Activated naive CD4-positive, alpha-beta T cell treated with Interleukin-2 at 50 U/mL for 16 hours (primary cell): ENCODE measurements around the gene IDI1.
"Not testable (repeated sequence)": the region's sequence is repeated elsewhere in the genome, so short reads cannot be mapped to it uniquely, and the experiment has no call there.

Experiments used
- DNase-seq: peaks from one replicate; pipeline ENCODE4 v3.0.0-alpha.2; 2020

Gene IDI1

DNA sequence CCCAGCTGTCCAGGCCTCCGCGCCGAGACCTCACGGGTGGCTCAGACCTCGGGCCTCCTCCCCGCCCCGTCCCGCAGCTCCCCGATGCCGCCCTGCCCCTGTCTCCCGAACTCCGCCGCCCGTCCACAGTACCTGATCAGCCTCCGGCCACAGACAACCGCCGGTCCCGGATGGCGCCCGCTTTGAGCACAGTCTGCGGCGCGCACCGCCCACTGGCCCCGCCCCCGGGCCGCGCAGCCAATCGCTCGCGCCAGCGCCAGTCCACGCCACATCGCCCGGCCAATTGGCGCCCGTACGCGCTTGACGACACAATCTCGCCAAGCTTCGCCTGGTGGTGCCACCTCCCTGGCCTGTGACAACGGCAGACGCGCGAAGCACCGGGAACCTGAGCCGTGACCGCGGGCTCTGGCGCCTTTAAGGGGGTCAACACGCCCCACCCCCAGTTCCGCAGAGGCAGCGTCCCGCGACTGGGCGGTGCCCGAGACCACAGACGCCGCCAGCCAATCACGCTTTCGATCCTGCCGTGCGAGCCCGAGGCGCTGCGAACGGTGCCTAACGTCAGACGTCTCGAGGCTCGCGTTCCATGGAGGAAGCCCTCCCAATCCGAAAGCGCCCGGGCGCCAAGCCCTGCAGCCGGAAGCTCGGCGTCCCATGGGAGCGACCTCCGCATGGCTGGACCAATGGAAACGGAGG, at the start of gene IDI1:
Gene IDI1 (minus strand): TSS at position 388 of the 693 bp plus-strand sequence. CDS start 116 bp downstream, at position 272.
- peak; percentile 96 for DNase-seq

GRCh38 chr10:1097436-1097835, 48.5 kb upstream of the IDI1 start:
- DNase-seq, result no peak

- DNase-seq, result no peak
These were observed 47.5 kb upstream of the IDI1 start for GRCh38 chr10:1096287-1096889.

GRCh38 chr10:1095498-1095897, 46.6 kb upstream of the IDI1 start:
- no peak for DNase-seq

GRCh38 chr10:1094112-1095057, 45.5 kb upstream of the IDI1 start:
- peak; percentile 77 for DNase-seq

DNA sequence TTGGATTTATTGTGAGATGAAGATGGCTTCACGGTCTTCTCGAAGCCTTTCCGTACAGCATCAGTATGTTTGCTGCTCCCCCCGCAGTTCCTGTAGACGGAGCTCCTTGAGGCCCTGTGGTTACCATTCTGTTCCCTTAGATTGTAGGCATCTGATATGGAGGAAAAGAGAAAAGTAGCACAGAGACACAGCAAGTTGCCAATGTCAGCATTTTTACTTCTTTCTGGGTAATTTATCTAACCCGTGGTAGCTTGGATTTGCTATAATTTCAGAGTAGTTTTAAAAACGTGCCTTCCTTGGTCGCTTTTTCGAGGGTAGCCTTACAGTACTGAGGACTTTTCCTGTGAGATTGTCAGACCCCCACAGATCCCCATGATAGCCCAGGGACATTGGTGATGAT, 44.8 kb upstream of the IDI1 start:
- DNase-seq, result no peak

DNA sequence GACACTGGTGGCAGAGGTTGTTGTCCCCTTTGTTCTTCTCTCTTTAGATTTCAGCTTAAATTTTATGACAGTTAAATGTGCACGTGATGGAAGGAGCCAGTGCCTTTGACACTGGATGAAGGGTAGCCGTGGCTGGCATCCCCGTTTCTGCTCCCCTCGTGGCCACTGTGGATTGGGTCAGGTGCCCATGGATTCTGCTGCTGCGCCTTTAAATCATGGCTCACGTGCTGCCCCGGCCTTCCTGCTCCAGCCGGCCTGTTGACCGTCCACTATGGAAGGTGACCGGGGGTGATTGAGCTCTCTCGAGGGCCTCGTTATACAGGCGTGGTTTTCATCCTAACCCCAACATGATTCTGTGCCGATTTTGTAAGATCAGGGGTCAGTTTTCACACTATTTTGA, 41.8 kb upstream of the IDI1 start:
- no peak for DNase-seq

GRCh38 chr10:1089017-1089689, 40.2 kb upstream of the IDI1 start:
- no peak for DNase-seq

DNA sequence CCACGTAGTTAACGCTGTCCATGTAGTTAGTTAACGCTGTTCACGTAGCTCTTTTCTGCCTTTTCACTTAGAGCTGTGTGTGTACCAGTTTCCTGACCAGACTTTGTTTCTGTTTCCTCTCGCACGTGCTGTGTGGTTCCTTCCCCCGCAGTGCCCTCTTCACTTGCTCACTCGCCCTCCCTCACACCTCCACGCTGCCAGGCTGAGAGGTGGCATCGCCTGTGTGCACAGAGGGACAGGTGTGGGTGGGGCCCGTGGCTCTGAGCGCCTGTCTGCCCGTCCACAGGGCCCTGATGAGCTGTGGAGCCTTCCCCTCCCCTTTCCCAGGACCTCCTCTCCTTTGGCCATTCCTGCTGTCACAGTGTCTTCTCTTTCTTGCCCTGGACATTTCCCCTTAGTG, 37.9 kb upstream of the IDI1 start:
- DNase-seq, result no peak

- no peak for DNase-seq
These were observed 36.3 kb upstream of the IDI1 start for GRCh38 chr10:1085258-1085657.

- no peak for DNase-seq
These were observed 35.4 kb upstream of the IDI1 start for GRCh38 chr10:1084011-1084950.

DNA sequence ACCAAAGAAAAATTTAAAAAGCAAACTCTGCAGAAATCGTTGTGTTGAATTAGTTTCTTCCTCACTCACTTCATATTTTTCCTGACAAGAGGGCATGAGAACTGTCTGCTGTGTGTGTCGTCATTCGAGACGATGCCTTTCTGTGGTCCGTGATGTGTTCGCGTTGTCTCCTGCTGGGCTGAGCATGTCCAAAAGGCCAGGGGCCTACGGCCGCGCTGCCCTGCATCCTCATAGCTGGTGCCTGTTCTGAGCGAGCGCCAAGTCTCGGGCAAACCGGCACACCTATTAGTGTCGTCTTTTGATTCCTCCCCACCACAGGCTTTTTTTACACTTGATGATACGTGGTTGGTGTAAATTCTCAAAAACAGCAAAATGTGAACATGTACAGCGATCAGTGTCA, 34.7 kb upstream of the IDI1 start:
- no peak for DNase-seq

GRCh38 chr10:1078668-1079067, 29.7 kb upstream of the IDI1 start:
- DNase-seq, result no peak

GRCh38 chr10:1074748-1075308, 25.9 kb upstream of the IDI1 start:
- DNase-seq, result no peak

DNA sequence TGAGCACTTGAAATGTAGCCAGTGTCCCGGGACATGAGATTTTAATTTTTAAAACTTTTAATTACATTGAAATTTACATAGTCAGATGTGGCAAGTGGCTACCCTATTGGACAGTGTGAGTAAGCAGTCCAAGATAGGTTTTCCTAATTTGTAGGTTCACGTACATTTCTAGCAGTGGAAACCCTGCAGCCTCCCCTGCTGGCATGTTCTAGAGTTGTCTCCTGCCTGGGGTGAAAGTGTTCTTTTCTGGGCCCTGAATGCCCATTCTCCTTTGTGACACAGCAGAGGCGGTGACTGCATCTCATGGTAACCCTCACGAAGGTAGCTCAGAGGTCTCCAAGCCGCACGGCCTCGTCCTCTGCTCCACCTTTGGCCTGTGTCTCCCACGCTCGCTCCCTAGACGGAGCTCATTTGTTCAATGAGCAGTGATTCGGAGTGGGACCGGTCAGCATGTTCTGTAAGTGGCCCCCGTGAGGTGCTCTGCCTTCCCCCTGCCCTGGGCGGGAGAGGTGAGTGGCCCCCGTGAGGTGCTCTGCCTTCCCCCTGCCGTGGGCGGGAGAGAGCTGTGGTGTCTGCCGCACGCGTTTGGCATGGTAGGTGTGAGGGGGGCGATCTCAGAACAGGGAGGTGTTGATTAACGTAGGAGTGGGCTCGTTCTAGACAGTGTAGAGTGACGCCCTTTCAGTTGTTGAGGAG, 25.3 kb upstream of the IDI1 start:
- no peak for DNase-seq

DNA sequence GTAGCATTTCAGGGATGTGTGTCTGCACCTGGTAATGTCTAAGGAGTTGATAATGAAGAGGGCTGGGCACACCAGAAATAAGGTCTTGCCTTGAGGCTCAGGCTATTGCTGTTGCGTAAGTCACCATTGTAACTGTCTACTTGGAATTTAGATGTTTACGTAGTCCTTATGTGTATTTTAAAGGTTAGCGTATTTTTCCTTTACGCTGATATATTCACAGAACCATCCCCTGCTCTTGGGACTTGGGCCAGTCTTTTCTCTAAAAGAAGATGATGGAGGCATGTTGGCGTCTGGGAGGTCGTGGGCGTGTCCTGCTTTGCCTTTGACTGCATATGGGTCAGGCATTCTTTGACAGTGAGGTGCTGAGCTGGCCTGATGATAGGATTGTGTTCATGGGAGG, 22.0 kb upstream of the IDI1 start:
- DNase-seq, result no peak

DNA sequence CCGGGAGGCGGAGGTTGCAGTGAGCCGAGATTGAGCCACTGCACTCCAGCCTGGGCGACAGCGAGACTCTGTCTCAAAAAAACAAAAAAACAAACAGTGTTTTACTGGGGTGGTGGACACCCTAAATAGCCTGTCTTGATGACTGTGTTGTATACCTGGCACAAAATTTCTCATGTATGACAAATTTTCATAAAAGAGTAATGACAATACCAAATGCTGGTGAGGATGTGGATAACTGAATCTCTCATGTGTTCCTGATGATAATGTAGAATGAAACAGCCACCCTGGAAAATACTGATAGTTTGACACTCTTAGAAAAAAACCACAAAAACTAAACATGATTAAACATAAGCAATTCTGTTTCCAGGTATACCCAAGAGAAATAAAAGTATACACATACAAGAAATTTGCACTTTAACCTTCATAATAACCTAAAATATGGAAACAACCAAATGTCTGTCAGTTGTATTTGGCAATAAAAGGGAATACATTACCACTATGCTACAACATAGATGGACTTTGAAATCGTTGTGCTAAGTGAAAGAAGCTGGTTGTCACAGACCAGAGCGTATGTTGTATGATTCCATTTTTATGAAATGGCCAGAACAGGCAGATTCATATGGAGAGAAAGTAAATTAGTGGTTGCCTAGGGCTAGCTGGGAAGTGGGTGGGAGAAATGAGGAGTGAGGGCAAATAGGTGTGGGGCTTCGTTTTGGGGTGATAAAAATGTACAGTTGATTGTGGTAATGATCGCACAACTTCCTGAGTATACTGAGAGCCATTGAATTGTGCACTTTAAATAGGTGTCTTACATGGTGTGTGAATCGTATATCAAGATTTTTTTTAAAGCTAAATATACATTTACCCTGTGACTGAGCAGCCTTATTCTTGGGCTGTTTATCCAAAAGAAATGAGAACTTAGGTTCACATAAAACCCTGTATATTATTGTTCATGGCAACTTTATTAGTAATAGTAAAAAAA, 19.8 kb upstream of the IDI1 start:
- no peak for DNase-seq

DNA sequence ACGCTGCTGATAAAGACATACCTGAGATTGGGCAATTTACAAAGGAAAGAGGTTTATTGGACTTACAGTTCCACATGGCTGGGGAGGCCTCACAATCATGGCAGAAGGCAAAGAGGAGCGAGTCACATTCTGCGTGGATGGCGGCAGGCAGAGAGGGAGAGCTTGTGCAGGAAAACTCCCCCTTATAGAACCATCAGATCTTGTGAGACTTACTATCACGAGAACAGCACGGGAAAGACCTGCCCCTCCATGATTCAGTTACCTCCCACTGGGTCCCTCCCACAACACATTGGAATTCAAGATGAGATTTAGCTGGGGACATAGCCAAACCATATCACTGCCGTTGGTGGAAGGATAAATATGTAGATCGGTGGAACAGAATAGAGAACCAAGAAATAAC, 17.8 kb upstream of the IDI1 start:
- not testable (repeated sequence) for DNase-seq

DNA sequence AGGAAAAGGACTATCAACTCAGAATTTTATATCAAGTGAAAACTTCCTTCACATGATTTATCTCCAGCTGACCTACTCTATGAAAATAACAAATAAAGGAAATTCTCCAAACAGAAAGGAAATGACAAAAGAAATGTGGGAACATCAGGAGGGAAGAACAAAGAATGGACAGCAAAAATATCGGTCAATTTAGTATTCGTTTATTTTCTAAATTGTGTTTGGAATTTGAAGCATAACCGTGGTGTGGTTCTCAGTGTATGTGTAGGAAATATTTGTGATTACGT, 16.0 kb upstream of the IDI1 start:
- DNase-seq, result no peak
